HG03064 (cell line): ENCODE data around the gene CPSF7.
"Not testable (repeated sequence)": the region's sequence is repeated elsewhere in the genome, so short reads cannot be mapped to it uniquely, and the experiment has no call there.

ENCODE experiments used
- ATAC-seq: cut with Tn5 transposase; IDR thresholded peaks from one replicate; pipeline ENCODE4 v1.9.1; 2021; ENCODE audit warnings: low read depth; ENCODE audit not compliant: unreplicated experiment

CPSF7 gene

DNA sequence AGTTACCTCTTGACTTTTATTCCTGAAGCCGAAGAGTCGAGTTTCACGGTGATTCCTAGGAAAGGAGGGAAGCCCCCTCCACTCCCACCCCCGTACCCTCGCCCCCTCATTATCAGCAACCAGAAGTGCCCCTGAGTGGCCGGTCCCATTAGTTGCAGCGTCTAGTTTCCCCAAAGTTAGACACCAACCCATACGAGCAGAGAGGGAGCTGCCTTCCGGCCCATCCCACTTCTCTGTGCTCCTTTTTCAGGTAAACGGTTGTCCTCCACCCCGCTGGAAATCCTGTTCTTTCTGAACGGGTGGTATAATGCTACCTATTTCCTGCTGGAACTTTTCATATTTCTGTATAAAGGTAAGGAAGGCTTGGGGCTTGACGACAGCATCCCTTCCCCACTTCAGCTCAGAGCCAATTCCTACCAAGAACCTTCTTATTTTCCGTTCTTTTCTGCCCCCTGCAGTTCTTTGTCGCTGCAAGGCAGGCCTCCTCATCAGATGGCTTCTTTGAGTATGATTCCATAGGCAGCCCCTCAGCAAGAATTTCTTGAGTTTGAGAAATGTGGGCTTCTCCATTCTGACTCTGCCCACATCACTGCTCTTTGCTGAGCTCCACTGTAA is 36.7 kb downstream of the CPSF7 start:
- ATAC-seq = no peak

DNA sequence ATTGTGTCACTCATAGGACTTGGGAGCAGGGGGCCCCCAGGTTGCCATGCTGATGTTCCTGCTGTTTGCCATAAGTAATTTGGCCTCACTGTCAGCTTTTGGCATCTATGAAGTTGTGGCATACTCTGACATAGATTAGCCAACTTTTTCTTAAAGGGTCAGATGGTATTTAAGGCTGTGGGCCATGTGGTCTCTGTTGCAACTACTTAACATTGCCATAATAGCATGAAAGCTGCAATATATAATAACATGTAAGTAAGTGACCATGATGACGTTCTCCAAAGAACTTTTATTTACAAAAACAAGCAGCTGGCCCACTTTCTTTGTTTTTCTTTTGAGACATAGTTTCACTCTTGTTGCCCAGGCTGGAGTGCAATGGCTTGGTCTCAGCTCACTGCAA is 39.6 kb downstream of the CPSF7 start:
- ATAC-seq = no peak

DNA sequence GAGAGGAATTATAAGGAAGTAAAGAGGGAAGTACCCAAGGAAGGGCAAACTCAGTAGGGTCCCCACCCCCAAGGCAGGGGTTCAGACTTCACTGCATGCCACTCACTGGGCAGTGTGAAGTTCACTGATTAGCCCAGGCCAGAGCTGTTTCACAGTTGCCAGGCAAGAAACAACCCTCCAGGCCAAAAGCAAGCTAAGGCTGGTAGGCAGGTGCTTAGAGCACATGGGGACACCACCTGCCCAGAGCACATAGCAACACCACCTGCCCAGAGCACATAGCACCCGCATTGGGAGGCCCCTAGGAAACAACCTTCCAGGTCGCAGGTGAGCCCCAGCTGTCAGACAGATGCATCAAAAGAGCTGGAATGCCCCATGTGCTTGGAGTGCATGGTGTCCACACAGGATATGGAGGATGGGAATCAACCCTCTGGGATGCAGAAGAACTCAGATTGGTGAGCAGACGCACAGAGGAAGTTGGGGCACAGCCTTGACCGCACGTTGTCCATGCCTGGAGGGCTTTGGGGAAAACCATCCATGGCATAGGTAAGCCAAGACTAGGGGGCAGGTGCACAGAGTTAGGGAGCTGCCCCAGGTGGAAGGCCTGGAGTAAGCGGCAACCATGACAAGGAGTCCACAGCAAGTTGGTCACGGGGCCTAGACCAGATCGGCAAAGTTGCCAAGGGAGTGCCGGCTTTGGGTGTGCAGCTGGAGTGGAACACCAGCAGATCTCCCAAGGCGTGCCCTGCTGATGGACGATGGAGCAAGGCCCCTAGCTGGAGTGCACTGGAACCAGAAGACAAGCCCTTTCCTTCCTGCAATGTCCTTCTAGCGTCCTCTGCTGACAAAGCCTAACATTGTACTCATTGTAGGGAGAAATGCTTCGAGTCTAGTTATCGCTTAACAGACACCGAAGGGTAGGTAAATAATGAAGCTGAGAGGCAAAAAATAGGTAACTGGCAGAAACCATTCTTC is 45.2 kb downstream of the CPSF7 start:
- no peak for ATAC-seq

DNA sequence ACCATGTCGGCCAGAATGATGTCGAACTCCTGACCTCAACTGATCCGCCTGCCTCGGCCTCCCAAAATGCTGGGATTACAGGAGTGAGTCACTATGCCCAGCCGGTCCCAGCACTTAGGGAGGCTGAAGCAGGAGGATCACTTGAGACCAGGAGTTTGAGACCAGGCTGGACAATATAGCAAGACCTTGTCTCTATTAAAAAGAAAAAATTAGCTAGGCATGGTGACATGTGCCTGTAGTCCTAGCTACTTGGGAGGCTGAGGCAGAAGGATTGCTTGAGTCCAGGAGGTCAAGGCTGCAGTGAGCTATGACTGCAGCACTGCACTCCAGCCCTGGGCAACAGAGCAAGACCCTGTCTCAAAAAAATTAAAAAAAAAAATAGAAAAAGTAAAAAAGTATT is 45.9 kb downstream of the CPSF7 start:
- not testable (repeated sequence) for ATAC-seq

DNA sequence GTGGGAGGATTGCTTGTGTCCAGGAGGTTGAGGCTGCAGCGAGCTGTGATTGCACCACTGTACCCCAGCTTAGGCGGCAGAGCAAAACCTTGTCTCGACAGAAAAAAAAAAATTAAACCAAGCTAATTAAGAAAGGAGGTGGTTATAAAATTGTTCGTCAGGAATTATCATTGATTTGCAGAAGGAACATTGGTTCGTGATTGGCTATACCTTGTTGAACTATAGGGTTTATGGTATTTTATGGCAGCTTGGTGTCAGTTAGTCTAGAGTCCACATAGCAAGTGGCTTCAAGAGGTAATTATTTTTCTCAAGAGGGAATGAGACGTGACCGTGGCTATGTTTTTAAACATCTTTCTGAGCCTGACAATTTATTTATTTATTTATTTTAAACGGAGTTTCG is 48.9 kb downstream of the CPSF7 start:
- no peak for ATAC-seq

DNA sequence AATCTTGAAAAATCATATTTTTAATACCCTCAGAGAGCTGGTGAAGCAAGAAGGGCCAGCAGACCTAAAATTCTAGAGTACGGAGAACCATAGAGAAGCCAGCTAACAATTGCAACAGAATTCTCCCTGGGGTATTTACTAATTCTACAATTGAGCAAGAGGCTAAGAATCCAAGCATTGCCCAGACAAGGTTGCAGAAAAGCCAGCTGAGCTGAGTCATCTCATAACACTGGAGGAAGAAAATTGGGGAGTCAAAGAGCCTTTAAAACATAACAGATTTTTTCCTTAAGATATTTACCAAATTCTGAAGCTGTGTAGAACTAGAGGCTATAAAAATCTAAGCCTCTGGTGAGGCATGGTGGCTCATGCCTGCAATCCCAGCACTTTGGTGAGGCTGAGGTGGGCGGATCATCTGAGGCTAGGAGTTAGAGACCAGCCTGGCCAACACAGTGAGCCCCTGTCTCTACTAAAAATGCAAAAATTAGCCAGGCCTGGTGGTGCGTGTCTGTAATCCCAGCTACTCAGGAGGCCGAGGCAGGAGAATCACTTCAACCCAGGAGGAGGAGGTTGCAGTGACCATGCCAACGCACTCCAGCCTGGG is 51.0 kb downstream of the CPSF7 start:
- ATAC-seq = no peak

DNA sequence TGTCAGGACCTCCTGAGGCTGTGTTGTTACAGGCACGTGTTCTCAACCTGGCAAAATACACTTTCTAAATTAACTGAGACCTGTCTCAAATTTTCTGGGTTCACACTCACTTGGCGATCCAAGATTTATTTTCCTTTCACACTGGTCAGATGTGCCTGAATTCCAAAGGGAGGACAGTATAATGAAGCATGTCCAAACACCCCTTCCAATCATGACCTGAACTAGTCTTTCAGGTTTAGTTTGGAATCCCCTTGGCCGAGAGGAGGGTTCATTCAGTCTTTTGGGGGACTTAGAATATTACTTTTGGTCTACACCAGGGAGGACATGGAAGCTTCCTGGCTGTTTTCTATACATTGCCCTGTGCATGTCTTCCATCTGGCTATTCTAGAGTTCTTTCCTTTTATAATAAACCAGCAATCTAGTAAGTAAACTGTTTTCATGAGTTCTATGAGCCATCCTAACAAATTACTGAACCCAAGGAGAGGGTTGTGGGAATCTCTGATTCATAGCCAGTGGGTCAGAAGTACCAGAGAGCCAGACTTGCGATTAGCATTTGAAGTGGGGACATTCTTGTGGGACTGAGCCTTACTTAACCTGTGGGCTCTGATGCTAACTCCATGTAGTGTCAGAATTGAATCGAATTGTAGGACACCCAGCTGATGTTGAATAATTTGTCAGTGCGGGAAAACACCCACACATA is 52.2 kb downstream of the CPSF7 start:
- ATAC-seq = no peak

DNA sequence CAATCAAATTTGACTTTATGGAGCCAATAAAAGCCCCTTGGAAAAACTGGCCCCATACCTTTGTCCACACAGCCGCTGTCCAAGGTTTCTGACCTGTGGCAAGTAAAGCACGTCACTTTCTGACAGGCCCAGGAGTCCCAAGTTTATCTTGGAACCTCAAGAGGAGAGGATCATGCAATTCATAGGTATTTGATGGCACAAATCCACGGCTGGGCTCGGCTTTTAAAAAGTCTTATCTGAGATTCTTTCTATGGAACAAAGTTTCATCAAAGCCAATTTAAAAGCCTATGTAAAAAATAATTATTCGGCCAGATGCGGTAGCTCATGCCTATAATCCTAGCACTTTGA is 54.0 kb downstream of the CPSF7 start:
- ATAC-seq = no peak

DNA sequence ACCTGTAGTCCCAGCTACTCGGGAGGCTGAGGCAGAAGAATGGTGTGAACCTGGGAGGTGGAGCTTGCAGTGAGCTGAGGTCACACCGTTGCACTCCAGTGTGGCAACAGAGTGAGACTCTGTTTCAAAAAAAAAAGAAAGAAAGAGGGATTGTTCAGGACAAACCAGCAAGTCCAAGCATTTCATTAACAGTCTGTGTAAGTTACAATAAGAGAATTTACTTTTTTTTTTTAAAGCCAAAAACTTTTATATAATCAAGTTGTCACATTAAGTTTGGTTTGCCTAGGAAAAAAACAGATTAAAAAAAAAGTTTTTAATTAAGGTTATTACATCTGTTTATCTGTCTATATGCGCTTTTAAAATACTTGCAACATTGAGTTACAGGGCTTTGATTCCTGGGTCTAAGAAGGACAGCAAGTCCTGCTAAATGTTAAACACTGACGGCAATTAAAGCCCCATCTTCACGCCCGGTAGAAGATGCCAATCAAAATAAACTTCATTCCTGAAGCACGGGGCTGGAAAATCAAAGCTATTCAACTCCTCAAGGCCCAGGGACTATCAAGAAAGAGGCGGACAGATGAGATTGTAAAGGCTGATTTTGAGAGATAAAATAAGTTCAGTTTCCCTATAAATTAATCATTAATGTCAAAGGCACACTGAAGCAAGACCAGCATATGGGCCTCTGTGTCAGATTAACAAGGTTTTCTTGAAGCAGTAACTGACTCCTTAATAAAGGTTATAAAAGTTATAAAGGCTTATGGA is 56.9 kb downstream of the CPSF7 start:
- ATAC-seq = no peak

DNA sequence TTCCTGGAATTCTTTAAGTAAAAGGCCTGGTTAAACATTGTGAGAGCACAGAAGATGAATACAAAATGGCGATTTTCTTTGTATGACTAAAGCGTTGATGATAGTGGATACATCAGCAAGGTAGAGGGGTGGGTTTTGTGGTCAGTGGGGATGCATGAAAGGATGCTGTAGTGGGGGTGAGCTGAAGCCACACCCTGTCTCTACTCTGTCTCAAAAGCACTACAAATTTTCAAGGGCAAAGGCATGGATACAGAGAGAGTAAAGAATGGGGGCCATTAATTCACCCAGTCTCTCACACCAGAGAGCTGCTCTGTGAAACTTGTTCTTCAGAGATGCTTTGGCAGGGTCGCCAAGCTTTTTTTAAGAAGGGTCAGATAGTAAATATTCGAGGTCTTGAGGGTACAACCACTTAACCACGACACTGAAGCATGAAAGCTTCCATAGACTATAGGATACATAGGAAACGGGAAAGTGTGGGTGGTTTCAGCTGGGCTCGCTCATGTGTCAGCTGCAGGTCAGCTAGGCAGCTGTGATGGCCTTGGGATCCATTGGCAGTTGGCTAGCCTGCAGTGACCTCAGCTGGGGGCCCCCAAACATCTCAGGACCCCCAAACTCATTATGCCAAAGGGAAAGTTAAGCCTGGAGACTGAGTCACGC is 59.3 kb downstream of the CPSF7 start:
- no peak for ATAC-seq

DNA sequence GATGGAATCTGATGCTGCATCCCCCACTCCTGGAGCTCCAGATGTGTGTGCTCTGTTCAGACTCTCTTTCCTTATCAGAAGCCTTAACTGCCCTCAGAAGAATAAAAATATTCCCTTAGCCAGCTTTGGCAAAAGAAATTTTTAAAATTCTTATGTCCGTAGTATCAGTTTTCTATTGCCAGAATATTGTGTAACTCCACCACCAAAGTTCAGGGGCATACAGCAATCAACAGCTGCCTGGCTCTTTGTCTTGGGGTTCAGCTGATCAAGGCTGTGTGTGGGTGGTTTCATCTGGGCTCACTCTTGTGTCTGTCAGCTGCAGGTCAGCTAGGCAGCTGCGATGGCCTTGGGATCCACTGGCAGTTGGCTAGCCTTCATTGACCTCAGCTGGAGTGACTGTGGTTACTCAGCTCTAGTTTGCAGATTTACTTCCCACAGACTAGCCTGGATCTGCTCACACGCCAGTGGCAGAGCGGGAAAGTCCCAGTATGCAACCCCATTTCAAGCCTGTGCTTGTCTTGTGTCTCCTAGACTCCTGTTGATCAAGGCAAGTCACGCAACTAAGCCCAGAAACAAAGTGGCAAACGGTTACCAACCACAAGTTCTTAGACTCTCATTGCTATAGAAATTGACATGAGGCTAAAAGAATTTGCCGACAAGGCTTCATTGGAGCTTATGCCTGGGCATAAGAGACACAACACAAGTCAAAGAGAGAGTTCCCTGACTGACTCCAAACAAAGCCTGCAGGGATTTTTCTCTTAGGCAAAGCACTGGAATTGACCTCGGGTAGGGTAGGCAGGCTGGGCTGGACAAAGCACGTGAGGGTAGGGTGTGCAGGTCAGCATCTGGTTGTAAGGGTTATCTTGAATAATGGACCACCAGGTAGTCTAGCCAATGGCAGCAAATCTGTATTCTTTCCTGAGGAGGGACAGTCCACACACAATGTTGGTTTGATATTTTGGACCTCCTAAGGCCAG is 60.1 kb downstream of the CPSF7 start:
- no peak for ATAC-seq

DNA sequence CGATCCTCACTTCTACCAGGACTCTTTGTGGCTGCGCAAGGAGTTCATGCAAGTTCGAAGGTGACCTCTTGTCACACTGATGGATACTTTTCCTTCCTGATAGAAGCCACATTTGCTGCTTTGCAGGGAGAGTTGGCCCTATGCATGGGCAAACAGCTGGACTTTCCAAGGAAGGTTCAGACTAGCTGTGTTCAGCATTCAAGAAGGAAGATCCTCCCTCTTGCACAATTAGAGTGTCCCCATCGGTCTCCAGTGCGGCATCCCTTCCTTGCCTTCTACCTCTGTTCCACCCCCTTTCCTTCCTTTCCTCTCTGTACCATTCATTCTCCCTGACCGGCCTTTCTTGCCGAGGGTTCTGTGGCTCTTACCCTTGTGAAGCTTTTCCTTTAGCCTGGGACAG is 61.1 kb downstream of the CPSF7 start:
- ATAC-seq = no peak

DNA sequence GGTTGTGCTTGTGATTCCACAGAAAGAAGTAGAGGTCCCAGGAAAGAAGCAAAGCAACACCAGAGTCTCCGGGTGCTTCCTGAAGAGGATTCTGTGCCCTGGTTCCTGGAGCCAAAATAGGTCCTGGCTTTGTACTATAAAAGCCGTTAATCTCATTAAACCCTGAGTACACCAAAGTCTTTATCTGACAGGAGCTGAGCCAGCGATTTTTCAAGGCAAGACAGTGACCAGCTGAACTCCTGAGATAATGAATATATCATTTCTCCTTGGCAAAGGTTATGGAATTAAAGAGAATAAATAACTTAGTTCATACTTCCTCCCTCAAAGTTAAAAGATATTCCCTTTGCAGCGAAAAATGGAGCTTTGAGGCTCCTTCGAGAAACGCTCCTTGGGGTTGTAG is 62.4 kb downstream of the CPSF7 start:
- no peak for ATAC-seq

DNA sequence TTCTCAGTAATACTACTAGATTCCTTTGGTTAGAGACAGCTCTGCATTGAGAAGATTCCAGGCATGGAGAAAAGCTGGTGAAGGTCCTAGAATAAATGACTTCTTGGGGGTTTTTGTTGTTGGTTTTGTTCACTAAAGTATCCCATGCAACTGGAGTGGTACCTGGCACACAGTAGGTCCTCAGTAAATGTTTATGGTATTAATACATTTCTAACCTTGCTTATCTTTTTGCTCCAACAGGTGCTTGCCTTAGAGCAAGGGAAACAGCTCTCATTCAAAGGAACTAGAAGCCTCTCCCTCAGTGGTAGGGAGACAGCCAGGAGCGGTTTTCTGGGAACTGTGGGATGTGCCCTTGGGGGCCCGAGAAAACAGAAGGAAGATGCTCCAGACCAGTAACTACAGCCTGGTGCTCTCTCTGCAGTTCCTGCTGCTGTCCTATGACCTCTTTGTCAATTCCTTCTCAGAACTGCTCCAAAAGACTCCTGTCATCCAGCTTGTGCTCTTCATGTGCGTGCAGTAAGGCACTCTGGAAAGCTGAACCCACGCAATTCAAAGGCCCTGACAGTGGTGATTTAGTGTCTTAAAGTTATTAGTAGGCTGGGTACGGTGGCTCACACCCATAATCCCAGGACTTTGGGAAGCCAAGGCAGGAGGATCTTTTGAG is 65.6 kb downstream of the CPSF7 start:
- ATAC-seq = no peak

DNA sequence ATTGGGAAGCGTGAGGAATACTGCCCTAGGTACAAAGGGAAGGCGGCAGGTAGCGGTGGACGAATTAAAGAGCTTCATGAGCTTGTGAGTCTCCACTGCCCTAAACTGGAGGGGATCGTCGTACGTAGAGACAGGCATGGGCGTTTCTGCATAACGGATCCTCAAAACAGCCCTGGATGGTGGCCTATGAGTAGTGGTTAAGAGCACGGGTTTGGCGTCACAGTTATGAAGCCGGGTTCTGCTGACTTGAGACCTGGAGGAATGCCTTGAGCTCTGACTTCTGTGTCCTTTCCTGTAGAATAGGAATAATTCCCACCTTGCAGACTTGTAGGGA is 67.3 kb downstream of the CPSF7 start:
- no peak for ATAC-seq

DNA sequence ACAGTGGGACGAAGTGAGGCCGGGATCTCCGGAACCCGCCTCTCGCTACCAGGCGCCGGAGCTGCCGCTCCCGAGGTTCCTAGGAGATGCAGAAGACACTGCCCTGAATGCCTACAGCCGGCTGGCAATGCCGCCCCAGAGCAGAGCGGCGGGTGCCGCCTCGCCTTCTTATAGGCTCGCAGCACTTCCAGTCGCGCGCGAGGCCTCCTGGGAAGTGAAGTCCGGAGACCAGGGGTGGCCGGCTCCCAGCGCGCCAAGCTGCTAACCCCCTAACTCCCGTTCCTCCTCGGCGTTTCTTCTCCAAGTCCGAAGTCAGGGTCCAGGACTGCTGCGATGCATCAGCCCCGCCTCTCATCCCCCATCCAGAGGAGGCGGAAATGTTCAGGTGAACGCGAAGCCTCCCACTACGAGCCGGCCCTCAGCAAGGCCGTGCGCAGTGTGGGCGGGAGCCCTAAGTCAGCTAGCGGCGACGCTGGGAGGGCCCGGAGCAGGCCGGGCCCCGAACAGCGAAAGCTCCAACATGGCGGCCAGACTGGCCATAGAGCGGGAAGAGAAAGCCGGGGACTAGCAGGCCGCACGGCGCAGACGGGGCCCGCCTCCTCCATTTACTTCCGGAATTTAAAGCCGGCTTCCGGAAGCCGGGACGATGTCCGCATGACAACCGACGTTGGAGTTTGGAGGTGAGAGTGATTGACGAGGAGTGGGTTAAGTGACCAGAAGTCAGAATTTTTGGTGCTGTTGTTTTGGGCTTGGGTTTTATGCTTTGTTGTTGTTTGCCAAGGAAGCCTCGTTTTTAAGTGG is 67.8 kb downstream of the CPSF7 start, which contains the start of the genes CYB561A3 and TMEM138:
TSS of gene CYB561A3 (minus strand) at position 142 of the 801 bp plus-strand sequence. CDS start 5,169 bp downstream, outside the sequence.
TSS of gene TMEM138 (plus strand) at position 634 of the 801 bp plus-strand sequence. CDS start 2,017 bp downstream, outside the sequence.
- peak; percentile 83 for ATAC-seq

DNA sequence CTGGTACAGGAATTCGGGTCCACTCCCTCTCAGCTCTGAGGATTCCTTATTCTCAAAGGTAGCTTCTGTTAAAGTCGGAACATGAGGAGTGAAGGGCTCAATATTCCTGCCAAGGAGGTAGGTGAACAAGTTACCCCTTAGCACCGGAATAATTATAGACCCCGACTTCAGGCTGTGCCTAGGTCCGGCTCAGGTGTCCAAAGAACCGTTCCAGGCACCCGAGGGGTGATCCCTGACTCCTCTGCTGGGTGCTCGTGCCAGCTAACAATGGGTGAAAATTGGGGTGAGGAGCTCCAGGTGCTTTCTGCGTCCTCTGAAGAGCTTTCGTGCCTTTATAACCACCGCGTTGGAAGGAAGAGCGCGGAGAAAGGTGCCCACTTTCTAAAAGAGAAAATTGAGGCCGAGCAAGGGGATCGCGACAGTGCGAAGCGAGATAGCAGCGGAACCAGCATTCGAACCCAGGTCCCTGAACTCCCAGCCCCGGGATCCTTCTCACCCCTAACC is 68.5 kb downstream of the CPSF7 start:
- no peak for ATAC-seq
